ENCODE results near the gene GYS1.
A peak's percentile ranks its signal among the peaks of the same experiment; 100 is the strongest.

The GYS1 gene

GRCh38 chr19:49017666-49018351, 24.7 kb upstream of the GYS1 start:
- peaks cover 5% of the 10 kb centered on the region for H3K4me1 ChIP-seq
- peak overlapping the region; percentile 88 for H3K4me2 ChIP-seq (ENCODE audit: low read length)
- no peaks in the 10 kb centered on the region for H3K9me3 ChIP-seq (ENCODE audit: control insufficient read depth, low read length)
- no peaks in the 10 kb centered on the region for H3K36me3 ChIP-seq (ENCODE audit: control insufficient read depth, insufficient read depth, low read length)
- peak overlapping the region; percentile 68 for H2AFZ ChIP-seq
- peak; percentile 41 for TF ChIP-seq CTCF (IDR thresholded peaks at IDR 0.05)
- H3K79me2 ChIP-seq, result no peaks in the 10 kb centered on the region
- H3K27me3 ChIP-seq (ENCODE audit: control insufficient read depth, insufficient read depth, low read length), result no peaks in the 10 kb centered on the region
- peak overlapping the region; percentile 52 for H3K4me3 ChIP-seq (ENCODE audit: low read depth, low read length)
- H3K27ac ChIP-seq, result no peak overlapping the region
- no peak overlapping the region for H3K9ac ChIP-seq

GRCh38 chr19:49017041-49017665, 24.0 kb upstream of the GYS1 start, which contains the start of gene LHB:
TSS of gene LHB (minus strand) at chr19:49017091. CDS start at chr19:49017081, 10 bp downstream.
- Histone ChIP-seq H3K27me3 (ENCODE audit: control insufficient read depth, insufficient read depth, low read length) (no peaks in the 10 kb centered on the region), H3K36me3 (ENCODE audit: control insufficient read depth, insufficient read depth, low read length) (no peaks in the 10 kb centered on the region), H3K4me2 (ENCODE audit: low read length) (peak within 1 kb of the TSS; percentile 88), H3K9me3 (ENCODE audit: control insufficient read depth, low read length) (no peaks in the 10 kb centered on the region), H3K27ac (no peak within 1 kb of the TSS), H3K9ac (no peak within 1 kb of the TSS), H3K4me3 (ENCODE audit: low read depth, low read length) (peak within 1 kb of the TSS; percentile 52), H3K4me1 (peaks cover 5% of the 10 kb centered on the region), H2AFZ (peak within 1 kb of the TSS; percentile 68), H3K79me2 (no peaks in the 10 kb centered on the region)
- TF ChIP-seq CTCF (IDR thresholded peaks at IDR 0.05), result no peak

GRCh38 chr19:49016067-49016839, 23.1 kb upstream of the GYS1 start:
- TF ChIP-seq CTCF (IDR thresholded peaks at IDR 0.05), result no peak
- no peak overlapping the region for H2AFZ ChIP-seq
- H3K27ac ChIP-seq, result no peak overlapping the region
- H3K4me3 ChIP-seq (ENCODE audit: low read depth, low read length), result no peak overlapping the region
- H3K36me3 ChIP-seq (ENCODE audit: control insufficient read depth, insufficient read depth, low read length), result no peaks in the 10 kb centered on the region
- no peak overlapping the region for H3K9ac ChIP-seq
- H3K27me3 ChIP-seq (ENCODE audit: control insufficient read depth, insufficient read depth, low read length), result no peaks in the 10 kb centered on the region
- peaks cover 5% of the 10 kb centered on the region for H3K4me1 ChIP-seq
- H3K79me2 ChIP-seq, result no peaks in the 10 kb centered on the region
- no peak overlapping the region for H3K4me2 ChIP-seq (ENCODE audit: low read length)
- no peaks in the 10 kb centered on the region for H3K9me3 ChIP-seq (ENCODE audit: control insufficient read depth, low read length)

- no peaks in the 10 kb centered on the region for H3K79me2 ChIP-seq
- no peaks in the 10 kb centered on the region for H3K27me3 ChIP-seq (ENCODE audit: control insufficient read depth, insufficient read depth, low read length)
- H2AFZ ChIP-seq, result no peak overlapping the region
- H3K36me3 ChIP-seq (ENCODE audit: control insufficient read depth, insufficient read depth, low read length), result no peaks in the 10 kb centered on the region
- H3K9ac ChIP-seq, result no peak overlapping the region
- no peak overlapping the region for H3K27ac ChIP-seq
- peaks cover 5% of the 10 kb centered on the region for H3K4me1 ChIP-seq
- H3K9me3 ChIP-seq (ENCODE audit: control insufficient read depth, low read length), result no peaks in the 10 kb centered on the region
- H3K4me3 ChIP-seq (ENCODE audit: low read depth, low read length), result no peak overlapping the region
- H3K4me2 ChIP-seq (ENCODE audit: low read length), result no peak overlapping the region
- TF ChIP-seq CTCF (IDR thresholded peaks at IDR 0.05), result no peak
Measured at GRCh38 chr19:49014870-49015255, 21.8 kb upstream of the GYS1 start.

All from parathyroid adenoma (tissue), 2 donors.